Measurements from ENCODE around the gene DPEP2NB.
"Not testable (repeated sequence)": the region's sequence is repeated elsewhere in the genome, so short reads cannot be mapped to it uniquely, and the experiment has no call there.

DPEP2NB gene

DNA sequence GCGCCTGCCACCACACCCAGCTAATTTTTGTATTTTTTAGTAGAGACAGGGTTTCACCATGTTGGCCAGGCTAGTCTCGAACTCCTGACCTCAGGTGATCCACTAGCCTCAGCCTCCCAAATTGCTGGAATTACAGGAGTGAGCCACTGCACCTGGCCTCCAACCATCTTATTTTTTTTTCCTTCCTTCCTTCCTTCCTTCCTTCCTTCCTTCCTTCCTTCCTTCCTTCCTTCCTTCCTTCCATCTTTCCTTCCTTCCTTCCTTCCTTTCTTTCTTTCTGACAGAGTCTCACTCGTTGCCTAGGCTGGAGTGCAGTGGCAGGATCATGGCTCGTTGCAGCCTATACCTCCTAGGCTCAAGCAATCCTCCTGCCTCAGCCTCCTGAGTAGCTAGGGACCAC is 5.8 kb downstream of the DPEP2NB start:
- DNase-seq: not testable (repeated sequence)

DNA sequence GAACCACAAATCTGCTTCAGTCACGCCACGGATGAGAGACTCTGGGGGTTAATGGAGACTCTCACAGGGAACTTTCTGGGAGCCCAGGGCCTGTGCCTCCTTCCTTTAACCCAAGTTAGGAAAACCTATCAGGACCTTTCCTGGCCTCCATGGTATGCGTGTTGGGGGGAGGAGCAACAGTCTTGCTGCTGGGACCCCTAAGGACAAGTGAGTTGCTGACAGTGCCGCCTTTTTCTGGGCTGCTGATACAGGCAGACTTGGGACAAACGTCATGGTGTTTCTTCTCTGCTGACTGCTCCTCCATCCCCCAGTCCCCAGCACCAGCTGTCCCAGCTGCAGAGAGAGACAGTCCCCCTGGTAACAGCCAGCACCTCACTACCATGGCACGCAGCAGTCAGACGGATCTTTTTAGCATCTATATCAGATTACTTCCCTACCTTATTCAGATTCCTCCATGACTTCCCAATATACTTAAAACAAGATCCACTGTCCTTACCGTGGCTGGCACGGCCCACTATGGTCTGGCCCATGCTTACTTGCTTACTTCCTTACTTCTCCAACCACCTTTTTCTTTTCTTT is 6.5 kb downstream of the DPEP2NB start:
- no peak for DNase-seq

DNA sequence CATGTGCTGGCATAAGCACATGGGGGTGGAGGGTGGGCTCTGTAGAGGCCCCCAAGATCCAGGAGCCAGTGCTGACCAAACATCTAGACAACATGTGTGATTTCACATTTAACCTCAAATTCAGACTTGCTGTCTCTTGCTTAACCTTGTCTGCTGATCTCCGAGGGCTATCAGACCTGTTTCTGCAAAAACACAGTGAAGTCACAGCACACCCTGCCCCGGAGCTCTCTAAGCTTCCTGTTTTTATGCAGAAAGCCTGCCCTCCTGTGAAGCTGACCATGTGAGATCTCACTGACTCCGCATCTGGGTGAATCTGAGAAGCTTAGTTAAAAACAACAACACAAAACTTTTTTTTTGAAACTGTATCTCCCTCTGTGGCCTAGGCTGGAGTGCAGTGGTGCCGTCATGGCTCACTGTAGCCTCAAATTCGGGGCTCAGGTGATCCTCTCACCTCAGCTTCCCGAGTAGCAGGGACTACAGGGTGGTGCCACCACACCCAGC is 9.9 kb downstream of the DPEP2NB start:
- DNase-seq: peak; percentile 14 to 46

DNA sequence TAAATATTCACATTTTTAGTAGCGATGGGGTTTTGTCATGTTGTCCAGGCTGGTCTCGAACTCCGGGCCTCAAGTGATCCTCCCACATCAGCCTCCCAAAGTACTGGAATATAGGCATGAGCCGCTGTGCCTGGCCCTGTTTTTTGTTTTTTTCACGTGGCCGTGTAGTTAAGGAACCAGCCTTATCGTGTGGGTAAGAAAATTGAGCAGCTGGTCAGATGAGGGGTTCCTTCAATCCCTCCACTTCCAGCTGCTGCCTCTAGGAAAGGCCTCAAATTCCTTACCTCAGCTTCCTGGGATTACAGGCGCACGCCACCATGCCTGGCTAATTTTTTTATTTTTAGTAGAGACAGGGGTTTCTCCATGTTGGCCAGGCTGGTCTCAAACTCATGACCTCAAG is 10.5 kb downstream of the DPEP2NB start:
- no peak for DNase-seq

DNA sequence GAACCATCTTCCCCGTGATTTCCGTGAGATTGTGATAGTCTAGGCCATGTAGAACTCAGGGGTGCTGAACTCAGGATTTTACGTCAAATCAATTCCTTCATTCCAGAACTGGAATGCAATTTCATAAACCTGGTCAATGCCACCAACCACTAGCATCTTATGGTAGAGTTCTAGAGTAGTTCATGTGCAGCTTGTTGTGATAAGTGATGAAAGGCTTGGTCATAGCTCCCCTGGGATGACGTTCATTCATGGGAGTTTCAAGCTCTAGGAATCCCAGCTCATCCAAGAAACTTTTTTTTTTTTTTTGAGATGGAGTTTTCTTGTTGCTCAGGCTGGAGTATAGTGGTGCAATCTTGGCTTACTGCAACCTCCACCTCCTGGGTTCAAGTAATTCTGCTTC is 12.7 kb downstream of the DPEP2NB start:
- DNase-seq: no peak

DNA sequence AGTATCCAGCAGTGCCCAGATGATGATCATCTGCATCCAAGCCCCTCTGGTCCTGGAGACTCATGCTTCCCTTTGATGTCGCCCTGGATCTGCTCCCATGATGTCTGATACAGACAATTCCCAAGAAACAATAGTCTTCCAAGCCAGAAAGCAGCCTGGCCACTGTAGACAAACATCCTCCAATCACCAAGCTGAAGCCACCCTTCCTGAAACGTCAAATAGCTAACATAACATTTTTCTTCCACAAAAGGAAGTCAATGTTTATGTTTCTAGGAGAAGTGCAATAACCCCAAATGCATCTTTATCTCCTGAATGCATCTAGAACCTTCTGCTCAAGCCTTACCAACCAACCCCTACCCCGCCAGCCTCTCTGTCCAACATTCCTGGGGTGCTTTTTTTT is 15.3 kb downstream of the DPEP2NB start:
- DNase-seq: peak in 1 of 2 donors; percentile 14

DNA sequence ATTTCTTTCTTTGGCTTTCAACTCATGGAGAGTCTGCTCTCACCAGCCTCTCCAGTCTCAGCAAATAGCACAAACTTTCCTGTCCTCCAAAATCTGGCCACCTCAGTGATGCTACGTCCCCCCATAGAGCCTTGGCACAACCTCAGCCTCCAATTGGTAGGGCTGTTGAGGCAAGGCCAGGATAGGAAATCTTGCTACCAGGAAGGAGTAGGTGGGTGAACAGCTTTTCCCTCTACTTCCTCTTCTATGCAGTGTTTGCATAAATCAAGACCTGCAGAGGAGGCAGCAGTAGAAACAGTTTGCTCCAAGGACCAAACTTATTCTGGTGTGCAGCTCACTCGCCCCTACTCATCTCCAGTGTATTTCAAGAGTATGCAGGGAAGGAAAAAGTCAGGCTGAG is 15.7 kb downstream of the DPEP2NB start:
- DNase-seq: peak in 1 of 2 donors; percentile 15

DNA sequence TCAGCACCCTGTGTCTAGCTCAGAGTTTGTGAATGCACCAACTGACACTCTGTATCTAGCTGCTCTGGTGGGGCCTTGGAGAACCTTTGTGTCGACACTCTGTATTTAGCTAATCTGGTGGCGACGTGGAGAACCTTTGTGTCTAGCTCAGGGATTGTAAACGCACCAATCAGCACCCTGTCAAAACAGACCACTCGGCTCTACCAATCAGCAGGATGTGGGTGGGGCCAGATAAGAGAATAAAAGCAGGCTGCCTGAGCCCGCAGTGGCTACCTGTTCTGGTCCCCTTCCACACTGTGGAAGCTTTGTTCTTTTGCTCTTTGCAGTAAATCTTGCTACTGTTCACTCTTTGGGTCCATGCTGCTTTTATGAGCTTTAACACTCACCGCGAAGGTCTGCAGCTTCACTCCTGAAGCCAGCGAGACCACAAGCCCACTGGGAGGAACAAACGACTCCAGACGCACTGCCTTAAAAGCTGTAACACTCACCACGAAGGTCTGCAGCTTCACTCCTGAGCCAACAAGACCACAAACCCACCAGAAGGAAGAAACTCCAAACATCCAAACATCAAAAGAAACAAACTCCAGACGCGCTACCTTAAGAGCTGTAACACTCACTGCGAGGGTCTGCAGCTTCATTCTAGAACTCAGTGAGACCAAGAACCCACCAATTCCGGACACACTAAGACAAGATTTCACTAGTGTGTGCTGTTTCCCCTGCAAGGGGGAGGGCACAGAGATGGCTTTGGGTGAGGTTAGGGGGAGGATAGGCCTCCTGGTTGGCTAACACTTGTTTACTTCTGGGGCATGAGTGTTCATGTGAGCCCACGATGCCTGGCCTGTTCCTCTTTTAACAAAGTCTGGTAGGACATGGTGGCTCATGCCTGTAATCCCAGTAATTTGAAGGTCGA is 16.7 kb downstream of the DPEP2NB start, which contains the start of gene DPEP2:
DPEP2 (minus strand) TSS at position 706 of the 910 bp plus-strand sequence. CDS start 6,272 bp downstream, outside the sequence.
- DNase-seq: peak; percentile 16 to 80

DNA sequence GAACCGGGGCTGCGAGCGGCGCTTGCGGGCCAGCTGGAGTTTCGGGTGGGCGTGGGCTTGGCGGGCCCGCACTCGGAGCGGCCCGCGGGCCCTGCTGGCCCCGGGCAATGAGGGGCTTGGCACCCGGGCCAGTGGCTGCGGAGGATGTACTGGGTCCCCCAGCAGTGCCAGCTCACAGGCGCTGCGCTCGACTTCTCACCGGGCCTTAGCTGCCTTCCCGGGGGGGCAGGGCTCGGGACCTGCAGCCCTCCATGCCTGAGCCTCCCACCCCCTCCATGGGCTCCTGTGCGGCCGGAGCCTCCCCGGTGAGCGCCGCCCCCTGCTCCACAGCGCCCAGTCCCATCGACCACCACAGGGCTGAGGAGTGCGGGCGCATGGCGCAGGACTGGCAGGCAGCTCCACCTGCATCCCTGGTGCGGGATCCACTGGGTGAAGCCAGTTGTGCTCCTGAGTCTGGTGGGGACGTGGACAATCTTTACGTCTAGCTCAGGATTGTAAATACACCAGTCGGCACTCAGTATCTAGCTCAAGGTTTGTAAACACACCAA is 17.4 kb downstream of the DPEP2NB start:
- not testable (repeated sequence) for DNase-seq

DNA sequence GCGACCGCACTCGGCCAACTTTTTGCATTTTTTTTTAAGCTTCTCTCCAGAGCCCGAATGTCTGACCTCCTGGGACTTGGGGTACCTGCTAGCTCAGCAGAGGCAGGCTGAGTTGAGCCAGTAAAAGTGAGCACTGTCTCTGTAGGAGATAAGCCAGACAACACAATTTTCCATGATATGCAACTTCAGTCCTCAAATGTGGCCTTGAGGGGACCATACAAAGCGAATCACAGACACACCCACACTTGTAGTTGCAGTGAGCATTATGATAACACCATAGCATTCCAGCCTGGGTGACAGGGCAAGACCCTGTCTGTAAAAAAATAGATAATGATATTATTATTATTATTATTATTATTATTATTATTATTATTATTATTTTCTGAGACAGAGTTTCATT is 19.0 kb downstream of the DPEP2NB start:
- no peak for DNase-seq

DNA sequence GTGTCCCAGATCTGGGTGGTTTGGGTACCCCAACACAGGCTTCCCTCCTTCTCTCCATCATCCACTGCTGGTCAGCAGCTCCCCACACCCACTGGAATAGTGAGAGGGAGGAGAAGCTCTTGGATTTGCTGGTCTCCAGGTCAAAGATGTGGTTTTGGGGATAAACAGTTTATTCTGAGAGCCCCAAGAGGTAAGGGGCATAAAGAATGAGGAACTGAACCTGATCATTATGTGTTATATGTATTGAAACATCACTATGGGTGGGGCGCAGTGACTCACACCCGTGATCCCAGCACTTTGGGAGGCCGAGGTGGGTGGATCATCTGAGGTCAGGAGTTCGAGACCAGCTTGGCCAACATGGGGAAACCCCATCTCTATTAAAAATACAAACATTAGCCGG is 20.3 kb downstream of the DPEP2NB start:
- DNase-seq: peak in 1 of 2 donors; percentile 23

DNA sequence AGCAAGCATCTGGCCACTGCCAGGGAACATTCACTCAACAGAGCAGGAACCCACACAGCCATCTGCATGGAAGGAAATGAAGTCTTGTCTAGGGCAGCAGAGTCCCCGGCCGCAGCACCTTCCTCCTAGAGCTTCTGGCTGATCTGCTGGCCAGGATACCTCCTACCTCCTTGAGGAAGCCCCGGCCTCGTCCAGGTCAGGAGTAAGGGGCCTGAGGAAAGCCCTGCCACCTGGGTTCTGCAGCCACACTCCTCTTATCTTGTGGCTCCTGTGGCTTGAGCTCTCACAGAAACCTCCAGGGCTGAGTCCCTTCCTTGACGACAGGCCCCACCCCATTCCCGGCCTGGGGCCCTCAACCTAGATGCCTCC is 21.7 kb downstream of the DPEP2NB start:
- DNase-seq: not testable (repeated sequence)

DNA sequence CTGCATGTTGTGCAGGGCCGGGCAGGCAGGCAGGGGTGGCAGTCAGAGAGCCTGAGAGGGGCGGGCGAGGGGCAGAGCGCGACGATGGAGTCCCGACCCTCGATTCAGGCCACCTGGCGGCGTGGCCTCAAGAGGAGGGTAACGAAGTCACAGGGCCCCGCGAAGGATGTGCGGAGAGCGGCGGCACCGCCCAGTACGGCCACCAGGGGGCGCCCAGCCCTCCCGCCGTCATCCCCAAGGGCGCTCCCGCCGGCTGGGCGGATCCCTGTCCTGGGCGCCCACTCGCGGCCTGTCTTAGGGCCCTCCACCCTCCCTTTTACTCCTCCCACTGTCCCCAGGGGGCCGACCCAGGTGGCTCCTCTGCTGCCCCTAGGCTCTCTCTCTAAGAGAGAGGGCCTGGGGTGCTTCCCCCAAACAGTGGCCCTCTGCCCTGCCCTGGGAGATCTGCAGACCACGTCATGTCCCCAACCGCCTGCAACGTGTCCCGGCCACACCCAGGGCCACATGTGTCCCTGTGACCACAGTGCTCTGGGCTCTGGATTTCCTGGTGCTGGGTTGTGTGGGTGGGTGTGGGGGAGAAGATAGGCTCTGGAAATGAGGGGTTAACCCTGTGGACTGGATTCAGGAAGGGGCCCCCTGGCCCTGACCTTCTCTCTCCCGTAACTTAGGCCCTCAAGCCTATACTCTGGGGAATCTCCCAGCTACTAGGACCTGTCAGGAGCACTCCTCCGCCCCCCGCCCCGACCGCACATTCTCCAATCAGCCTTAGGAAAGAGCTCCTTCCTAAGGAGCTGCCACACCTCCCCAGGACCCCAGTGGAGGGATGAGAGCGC is 22.3 kb downstream of the DPEP2NB start:
- peak; percentile 62 to 75 for DNase-seq

DNA sequence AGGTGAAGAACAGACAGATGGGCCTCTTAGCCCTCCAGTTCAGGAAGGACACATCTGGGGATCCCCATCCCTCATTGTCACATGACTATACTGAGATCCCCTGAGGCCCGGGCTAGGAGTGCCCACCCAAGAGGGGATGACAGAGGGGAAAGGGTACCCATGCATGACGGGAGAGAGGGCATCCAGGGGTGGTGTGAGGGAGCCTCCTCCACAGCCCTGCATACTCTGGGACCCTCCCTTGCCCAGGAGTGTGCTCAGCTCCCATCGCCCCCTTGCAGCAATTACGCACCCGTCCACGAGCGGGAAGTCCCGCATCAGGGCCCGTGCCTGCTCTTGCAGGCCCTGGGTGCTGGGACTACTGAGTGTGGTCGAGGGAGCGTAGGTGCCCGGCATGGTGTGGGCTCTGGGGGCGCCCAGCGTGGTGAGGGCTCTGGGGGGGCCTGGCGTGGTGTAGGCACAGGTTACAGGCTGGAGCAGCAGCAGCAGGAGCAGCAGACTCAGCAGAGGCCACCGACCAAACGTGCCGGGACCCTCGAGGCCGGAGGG is 23.0 kb downstream of the DPEP2NB start:
- no peak for DNase-seq

DNA sequence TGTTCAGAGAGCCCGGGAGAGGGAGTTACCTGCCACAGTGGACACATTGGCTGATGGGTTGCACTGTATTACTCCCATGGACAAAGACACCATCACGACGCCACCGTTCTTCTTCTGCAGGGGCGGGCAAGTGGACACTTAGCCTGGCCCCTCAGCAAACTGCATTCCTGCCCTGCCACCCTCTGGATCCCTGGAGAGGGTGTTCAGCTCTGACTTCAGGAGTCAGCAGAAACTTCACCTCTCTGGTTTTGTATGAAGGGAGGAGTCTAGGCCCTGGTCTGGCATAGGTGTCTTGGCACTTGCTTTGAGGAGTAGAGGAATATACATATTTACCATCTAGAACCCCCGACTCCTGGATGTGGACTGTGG is 25.7 kb downstream of the DPEP2NB start:
- no peak for DNase-seq

DNA sequence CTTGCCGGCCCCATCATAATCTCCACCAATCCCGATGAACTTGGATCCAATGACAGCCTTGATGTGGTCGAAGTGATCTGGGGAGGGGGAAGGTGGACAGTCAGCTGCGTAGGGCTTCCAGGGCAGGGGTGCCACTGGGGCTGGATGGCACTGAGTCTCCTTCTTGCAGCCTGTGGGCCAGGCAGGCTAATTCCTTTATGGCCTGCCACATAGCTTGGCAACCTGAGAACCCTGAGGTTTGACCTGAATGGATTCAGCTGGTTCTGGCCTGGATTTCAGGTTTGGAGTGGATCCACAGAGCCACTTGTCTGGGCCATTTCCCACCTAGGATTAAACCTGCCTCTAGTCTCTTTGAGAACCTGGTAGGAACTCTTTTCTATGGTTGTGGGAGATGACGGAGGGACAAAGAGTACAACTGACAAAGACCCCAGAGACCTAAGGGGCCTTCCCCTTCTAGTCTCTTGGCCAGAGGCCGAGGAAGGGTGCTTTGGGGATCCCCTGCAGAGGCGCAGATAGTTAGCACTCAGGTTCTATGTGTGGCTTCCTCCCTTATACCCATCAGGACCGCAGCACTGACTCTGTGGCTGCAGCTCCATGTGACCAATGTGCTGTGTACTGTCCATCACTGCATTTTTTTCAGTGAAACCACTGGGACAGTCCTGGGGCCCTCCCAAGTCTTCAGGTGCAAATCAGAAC is 26.2 kb downstream of the DPEP2NB start:
- no peak for DNase-seq

DNA sequence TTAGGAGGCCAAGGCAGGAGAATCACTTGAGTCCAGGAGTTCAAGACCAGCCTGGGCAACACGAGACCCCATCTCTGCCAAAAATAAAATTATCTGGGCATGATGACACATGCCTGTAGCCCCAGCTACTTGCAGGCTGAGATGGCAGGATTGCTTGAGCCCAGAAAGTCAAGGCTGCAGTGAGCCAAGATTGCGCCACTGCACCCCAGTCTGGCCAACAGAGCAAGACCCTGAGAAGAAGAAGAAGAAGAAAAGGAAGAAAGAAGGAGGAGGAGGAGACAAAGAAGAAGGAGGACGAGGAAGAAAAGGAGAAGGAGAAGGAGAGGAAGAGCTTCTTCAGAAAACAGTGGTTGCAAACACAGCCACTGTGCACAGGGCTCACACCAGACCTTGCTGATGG is 27.0 kb downstream of the DPEP2NB start:
- no peak for DNase-seq

DNA sequence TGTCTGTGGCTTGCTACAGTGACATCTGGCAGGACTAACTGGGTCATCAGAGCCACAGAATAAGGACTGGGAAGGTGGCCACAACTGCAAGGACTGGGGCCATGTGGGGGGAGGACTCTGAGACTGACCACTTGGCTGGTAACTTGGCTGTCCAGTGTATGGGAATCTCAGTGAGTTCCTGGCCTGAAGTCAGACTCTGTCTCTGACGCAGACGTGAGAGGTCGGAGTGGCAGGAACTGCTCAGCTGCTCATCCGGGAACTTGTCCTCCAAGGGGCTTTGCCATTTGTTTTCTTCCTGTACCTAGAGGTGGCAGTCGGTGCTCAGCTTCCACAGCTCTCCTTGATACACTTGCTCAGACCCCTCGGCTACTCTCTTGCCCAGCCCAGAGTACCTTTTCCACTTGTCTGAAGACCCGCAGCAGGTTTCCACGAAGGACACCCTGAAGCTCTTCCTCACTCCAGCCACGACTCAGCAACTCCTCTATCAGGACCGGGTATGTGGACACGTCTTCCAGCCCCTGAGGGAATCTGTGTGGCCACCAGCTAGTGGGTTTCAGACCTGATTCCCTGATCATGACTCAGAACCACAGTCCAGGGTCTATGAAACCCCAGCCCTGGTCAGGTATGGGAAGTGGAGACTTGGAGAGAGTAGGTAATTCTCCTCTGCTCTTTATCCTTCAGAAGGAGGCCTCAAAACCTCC is 28.1 kb downstream of the DPEP2NB start:
- DNase-seq: no peak

DNA sequence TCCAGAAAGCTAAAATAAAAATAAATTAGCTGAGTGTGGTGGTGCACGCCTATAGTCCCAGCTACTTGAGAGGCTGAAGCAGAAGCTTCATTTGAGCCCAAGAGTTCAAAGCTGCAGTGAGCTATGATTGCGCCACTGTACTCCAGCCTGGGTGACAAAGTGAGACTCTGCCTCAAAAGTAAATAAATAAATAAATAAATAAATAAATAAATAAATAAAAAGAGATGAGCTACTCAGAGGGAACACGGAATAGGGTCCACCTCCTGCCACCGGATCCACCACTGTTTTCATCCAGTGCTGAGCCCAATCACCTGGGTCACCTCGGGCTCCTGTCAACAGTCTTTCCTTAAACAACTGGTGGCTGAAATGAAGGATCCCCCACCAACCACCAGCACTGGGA is 28.8 kb downstream of the DPEP2NB start:
- no peak for DNase-seq

DNA sequence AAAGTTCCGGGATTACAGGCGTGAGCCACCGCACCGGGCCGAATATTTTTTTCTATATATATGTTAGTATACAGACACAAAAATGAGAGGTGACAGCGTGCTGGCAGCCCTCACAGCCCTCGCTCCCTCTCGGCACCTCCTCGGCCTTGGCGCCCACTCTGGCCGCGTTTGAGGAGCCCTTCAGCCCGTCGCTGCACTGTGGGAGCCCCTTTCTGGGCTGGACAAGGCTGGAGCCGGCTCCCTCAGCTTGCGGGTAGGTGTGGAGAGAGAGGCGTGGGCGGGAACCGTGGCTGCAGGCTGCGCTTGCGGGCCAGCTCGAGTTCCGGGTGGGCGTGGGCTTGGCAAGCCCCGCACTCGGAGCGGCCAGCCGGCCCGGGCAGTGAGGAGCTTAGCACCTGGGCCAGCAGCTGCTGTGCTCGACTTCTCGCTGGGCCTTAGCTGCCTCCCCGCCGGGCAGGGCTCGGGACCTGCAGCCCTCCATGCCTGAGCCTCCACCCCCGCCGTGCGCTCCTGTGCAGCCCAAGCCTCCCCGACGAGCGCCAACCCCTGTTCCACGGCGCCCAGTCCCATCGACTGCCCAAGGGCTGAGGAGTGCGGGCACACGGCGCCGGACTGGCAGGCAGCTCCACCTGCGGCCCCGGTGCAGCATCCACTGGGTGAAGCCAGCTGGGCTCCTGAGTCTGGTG is 33.6 kb downstream of the DPEP2NB start:
- DNase-seq: no peak
